Mesodermal cell (in vitro differentiated cells): ENCODE results near the gene GNG12.

Experiments used
- H3K27ac ChIP-seq: 2 replicates; pipeline ENCODE4 v1.7.0; 2013; ENCODE audit warnings: mild to moderate bottlenecking, low read depth, low read length, moderate library complexity; ENCODE audit not compliant: severe bottlenecking
- H3K36me3 ChIP-seq: 2 replicates; pipeline ENCODE4 v1.7.1; 2013; ENCODE audit warnings: mild to moderate bottlenecking, low read length, moderate library complexity; ENCODE audit not compliant: control insufficient read depth, insufficient read depth
- H3K4me1 ChIP-seq: one replicate; pipeline ENCODE4 v1.7.1; 2013; ENCODE audit warnings: mild to moderate bottlenecking, low read length; ENCODE audit not compliant: insufficient read depth, control insufficient read depth, poor library complexity, severe bottlenecking
- H3K4me3 ChIP-seq: 2 replicates; pipeline ENCODE4 v1.7.0; 2013; ENCODE audit warnings: low read length, control low read depth, mild to moderate bottlenecking; ENCODE audit not compliant: insufficient read depth, poor library complexity, severe bottlenecking; ENCODE audit errors: extremely low read depth
- H3K9me3 ChIP-seq: 2 replicates; pipeline ENCODE4 v1.7.1; 2013; ENCODE audit warnings: mild to moderate bottlenecking, low read length, moderate library complexity; ENCODE audit not compliant: control insufficient read depth
- WGBS, 2 experiments: methylation state at CpG; one replicate each; pipeline ENCODE4 v1.1.5; 2013; ENCODE audit warnings: missing lambda C conversion rate in 2 of 2; ENCODE audit not compliant: insufficient coverage in 2 of 2; 5-methylcytosine and 5-hydroxymethylcytosine counted together

GNG12 gene

GRCh38 chr1:67767103-67767782 is 66.0 kb downstream of the GNG12 start:
- Histone ChIP-seq H3K4me1 (peaks cover 20% of the 10 kb centered on the region), H3K4me3 (no peak overlapping the region), H3K9me3 (no peaks in the 10 kb centered on the region), H3K27ac (peak overlapping the region; percentile 82), H3K36me3 (peaks cover 3% of the 10 kb centered on the region)
- 82 to 87% methylated on average over 6 of the region's 6 CpGs for WGBS, 2 experiments

- 22 to 28% methylated on average over 7 to 8 of the region's 17 CpGs for WGBS, 2 experiments
- peak overlapping the region; percentile 82 for H3K27ac ChIP-seq
- H3K9me3 ChIP-seq: no peaks in the 10 kb centered on the region
- H3K36me3 ChIP-seq: peaks cover 3% of the 10 kb centered on the region
- H3K4me1 ChIP-seq: peaks cover 20% of the 10 kb centered on the region
- no peak overlapping the region for H3K4me3 ChIP-seq
Measured at GRCh38 chr1:67766141-67766978, 66.9 kb downstream of the GNG12 start.

DNA sequence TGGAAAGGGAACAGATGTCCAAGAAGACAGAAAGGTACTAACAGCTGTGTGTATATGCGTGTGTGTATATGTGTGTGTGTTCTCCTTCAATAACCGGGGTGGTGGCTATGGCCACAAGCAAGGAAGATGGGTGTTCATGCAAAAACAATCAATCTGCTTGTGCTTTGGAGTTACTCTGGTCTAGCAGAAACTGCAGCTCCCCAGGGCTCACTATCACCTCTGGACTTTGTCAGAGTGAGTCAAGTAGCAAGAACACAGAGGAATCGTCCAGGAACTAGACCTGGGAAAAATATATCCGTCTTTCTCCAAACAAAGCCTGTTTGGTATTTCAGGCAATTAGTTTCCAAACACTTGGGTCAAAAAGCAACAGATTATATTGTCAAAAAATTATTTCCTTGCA is 68.6 kb downstream of the GNG12 start:
- 87 to 93% methylated on average over 3 of the region's 4 CpGs for WGBS, 2 experiments
- Histone ChIP-seq H3K4me3 (no peak overlapping the region), H3K36me3 (no peaks in the 10 kb centered on the region), H3K4me1 (peaks cover 25% of the 10 kb centered on the region), H3K27ac (no peak overlapping the region), H3K9me3 (no peaks in the 10 kb centered on the region)

GRCh38 chr1:67761730-67762129 is 71.5 kb downstream of the GNG12 start:
- H3K36me3 ChIP-seq: no peaks in the 10 kb centered on the region
- H3K27ac ChIP-seq: no peak overlapping the region
- WGBS, 2 experiments: no CpG with 5 or more reads among the region's 4 CpGs
- peaks cover 24% of the 10 kb centered on the region for H3K4me1 ChIP-seq
- no peaks in the 10 kb centered on the region for H3K9me3 ChIP-seq
- no peak overlapping the region for H3K4me3 ChIP-seq

DNA sequence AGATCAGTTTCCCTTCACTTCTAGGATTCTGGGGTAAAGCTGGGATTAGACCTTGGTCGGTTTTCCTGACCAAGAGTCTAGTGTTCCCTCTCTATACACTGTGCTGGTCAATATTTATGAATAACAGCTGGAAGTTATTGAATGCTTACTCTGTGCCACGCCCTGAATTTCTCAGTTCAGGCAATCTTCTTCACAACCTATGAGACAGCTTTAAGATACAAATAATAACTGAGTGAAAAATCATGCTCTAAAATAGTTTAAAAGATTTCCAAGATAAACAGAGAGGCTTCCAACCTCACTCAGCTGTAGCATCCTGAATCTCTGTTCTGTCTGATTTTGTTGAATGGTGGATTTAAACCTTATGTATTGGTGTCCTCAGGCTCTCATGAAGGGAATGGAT is 72.2 kb downstream of the GNG12 start:
- H3K4me1 ChIP-seq: peaks cover 21% of the 10 kb centered on the region
- H3K27ac ChIP-seq: no peak overlapping the region
- WGBS, 2 experiments: no CpG with 5 or more reads among the region's 2 CpGs
- H3K4me3 ChIP-seq: no peak overlapping the region
- H3K36me3 ChIP-seq: no peaks in the 10 kb centered on the region
- no peaks in the 10 kb centered on the region for H3K9me3 ChIP-seq

- H3K36me3 ChIP-seq: no peaks in the 10 kb centered on the region
- no peak overlapping the region for H3K4me3 ChIP-seq
- peak overlapping the region; percentile 58 for H3K27ac ChIP-seq
- 32 to 38% methylated on average over 8 to 9 of the region's 14 CpGs for WGBS, 2 experiments
- H3K9me3 ChIP-seq: no peaks in the 10 kb centered on the region
- peaks cover 16% of the 10 kb centered on the region for H3K4me1 ChIP-seq
Measured at GRCh38 chr1:67760030-67760821, 73.0 kb downstream of the GNG12 start.

DNA sequence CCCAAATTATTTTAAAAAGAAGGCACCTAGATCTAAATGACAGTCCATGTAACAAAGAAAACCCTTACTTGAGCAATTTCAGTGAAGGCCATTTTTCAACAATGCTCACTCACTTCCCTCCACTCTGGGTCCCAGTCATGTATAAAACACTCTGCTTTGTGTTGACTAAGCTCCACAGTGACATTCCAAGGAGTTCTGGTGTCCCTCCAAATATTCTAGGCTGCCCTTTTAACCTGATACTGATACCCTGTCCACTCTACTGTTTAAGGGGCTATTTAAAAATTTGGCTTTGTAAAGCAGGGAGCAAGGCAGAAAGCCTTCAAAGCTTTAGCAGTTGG is 73.6 kb downstream of the GNG12 start:
- Histone ChIP-seq H3K4me3 (no peak overlapping the region), H3K9me3 (no peaks in the 10 kb centered on the region), H3K27ac (peak overlapping the region; percentile 58)

GRCh38 chr1:67759066-67759465 is 74.2 kb downstream of the GNG12 start:
- no peak overlapping the region for H3K4me3 ChIP-seq
- H3K4me1 ChIP-seq: peaks cover 12% of the 10 kb centered on the region
- no peak overlapping the region for H3K27ac ChIP-seq
- no peaks in the 10 kb centered on the region for H3K36me3 ChIP-seq
- no CpG with 5 or more reads among the region's 3 CpGs for WGBS, 2 experiments
- H3K9me3 ChIP-seq: no peaks in the 10 kb centered on the region

More for the DNA sequence above, 73.6 kb downstream of the GNG12 start:
- Histone ChIP-seq H3K4me1 (peaks cover 14% of the 10 kb centered on the region), H3K36me3 (no peaks in the 10 kb centered on the region)

DNA sequence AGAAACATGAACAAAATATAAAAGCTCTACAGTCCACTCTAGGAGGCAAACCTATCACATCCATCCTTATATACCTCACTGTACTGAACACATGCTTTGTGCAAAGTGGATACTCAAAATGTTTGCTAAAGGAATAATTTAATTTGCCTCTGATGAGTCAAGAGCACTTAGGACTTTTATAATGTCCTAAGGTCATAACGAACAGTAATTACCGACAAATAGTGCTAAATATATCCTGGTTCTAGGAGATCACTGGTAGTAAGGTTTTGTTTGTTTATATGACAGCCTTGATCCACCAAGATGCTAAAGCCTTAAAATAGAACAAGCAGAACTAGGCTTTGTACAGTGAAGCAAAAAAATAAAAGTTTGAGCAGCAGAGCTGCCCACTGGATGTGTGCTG is 77.6 kb downstream of the GNG12 start:
- 85 to 100% methylated on average over 2 of the region's 2 CpGs for WGBS, 2 experiments
- peaks cover 36% of the 10 kb centered on the region for H3K4me1 ChIP-seq
- no peaks in the 10 kb centered on the region for H3K9me3 ChIP-seq
- no peak overlapping the region for H3K4me3 ChIP-seq
- H3K27ac ChIP-seq: no peak overlapping the region
- H3K36me3 ChIP-seq: no peaks in the 10 kb centered on the region

DNA sequence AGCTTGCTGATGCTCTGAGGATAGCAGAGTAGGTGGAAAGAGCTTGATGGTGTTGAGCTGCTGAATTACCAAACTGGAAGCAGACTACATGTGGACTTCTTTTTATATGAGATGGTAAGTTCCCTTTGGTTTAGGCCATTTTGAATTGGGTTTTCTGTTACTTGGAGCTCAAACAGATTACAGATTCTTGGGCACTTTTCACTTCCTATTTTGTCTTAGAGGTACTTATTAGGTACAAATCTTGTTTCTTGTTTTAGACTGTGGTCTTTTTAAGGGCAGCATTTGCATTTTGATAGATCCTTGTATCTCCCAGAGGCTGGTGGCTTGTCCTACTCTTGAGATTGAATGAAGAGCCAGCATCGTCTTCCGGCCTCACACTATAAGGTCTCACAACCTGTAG is 78.1 kb downstream of the GNG12 start:
- peaks cover 40% of the 10 kb centered on the region for H3K4me1 ChIP-seq
- no peak overlapping the region for H3K27ac ChIP-seq
- no peaks in the 10 kb centered on the region for H3K36me3 ChIP-seq
- H3K9me3 ChIP-seq: no peaks in the 10 kb centered on the region
- H3K4me3 ChIP-seq: no peak overlapping the region
- no CpG with 5 or more reads among the region's 2 CpGs for WGBS, 2 experiments
